K562 (cell line): ENCODE measurements around the gene HIPK2. TPM values are rescaled to one million over a fixed set of nuclear protein-coding genes. Genes with fewer than 3 reads are reported as not detected.

Source experiments
- ATAC-seq: fragments of 200-7000 bp; cut with Tn5 transposase; 3 replicates; pipeline ENCODE4 v1.9.1; 2020; ENCODE audit warnings: moderate library complexity
- BruUV-seq: library from RNA; stranded (reverse); fragments of 400-500 nt; replicated peaks from 2 replicates; lab custom pipeline; 2021; lab: Mats Ljungman, UMichigan
- CTCF ChIA-PET: fragments of 300-600 bp; formaldehyde crosslinking; extraction: SDS; loops from one replicate; lab custom pipeline; 2021; ENCODE audit warnings: low intra/inter-chr PET ratio; lab: Yijun Ruan, JAX
- POLR2A ChIA-PET: fragments of 300-600, 350-650 bp; sonication (Branson Sonifier 250); formaldehyde crosslinking; extraction: SDS; loops from one replicate; lab custom pipeline; 2021; ENCODE audit warnings: antibody characterized with exemption, inconsistent platforms; lab: Yijun Ruan, JAX
- DNase-seq, 4 experiments: peaks; one replicate each; pipeline versions ENCODE4 v3.0.0 to v3.0.0-alpha.2; 2011 to 2018; ENCODE audit warnings: low spot score in 3 of 4, mixed read lengths in 3 of 4; ENCODE audit errors: extremely low read depth in 1 of 4
- FAIRE-seq: peaks from 2 replicates; lab custom pipeline; 2011; peaks lifted over from hg19 to GRCh38; lab: Jason Lieb, UNC
- H2AFZ ChIP-seq: 2 replicates; pipeline ENCODE4 v1.6.0; 2011; ENCODE audit warnings: low read depth, low read length, control low read depth, inconsistent platforms
- H3K27ac ChIP-seq: fragments of 200-600 bp; 3 replicates; pipeline ENCODE4 v1.8.0; 2011; ENCODE audit warnings: low read depth, mild to moderate bottlenecking, control low read depth, inconsistent platforms, low read length, moderate library complexity, mixed read lengths; ENCODE audit errors: extremely low read depth
- H3K27me3 ChIP-seq, 2 experiments: fragments of 300-600 bp in 1 of 2; 2 replicates in 1 of 2; 3 replicates in 1 of 2; pipeline versions ENCODE4 v1.6.0 to v1.8.0; 2011; ENCODE audit warnings: inconsistent platforms in 2 of 2, low read length in 2 of 2, mild to moderate bottlenecking in 1 of 2, mixed read lengths in 1 of 2, moderate library complexity in 1 of 2; ENCODE audit not compliant: control insufficient read depth in 2 of 2, insufficient read depth in 2 of 2
- H3K36me3 ChIP-seq: fragments of 300-600 bp; 3 replicates; pipeline ENCODE4 v1.8.0; 2011; ENCODE audit warnings: mild to moderate bottlenecking, low read length, inconsistent platforms; ENCODE audit not compliant: control insufficient read depth, insufficient read depth
- H3K4me1 ChIP-seq, 2 experiments: fragments of 200-600 bp in 1 of 2; replicated peaks in 1 of 2; 2 replicates in 1 of 2; 3 replicates in 1 of 2; pipeline versions ENCODE4 v1.5.1 to v1.8.0; 2011; ENCODE audit warnings: inconsistent platforms in 2 of 2, low read length in 2 of 2, mild to moderate bottlenecking in 1 of 2, mixed read lengths in 1 of 2, moderate library complexity in 1 of 2; ENCODE audit not compliant: control insufficient read depth in 2 of 2, insufficient read depth in 2 of 2
- H3K4me2 ChIP-seq: 2 replicates; pipeline ENCODE4 v1.6.1; 2011; ENCODE audit warnings: low read length, control low read depth, inconsistent platforms, mixed read lengths; ENCODE audit not compliant: insufficient read depth
- H3K4me3 ChIP-seq: fragments of 200-600 bp; sonication (generic), shearing (Covaris generic); 2 replicates; pipeline ENCODE4 v1.5.1; 2016; ENCODE audit warnings: control low read depth, inconsistent platforms
- H3K79me2 ChIP-seq: fragments of 200-600 bp; 3 replicates; pipeline ENCODE4 v1.8.0; 2011; ENCODE audit warnings: low read length, inconsistent platforms; ENCODE audit not compliant: control insufficient read depth, insufficient read depth
- H3K9ac ChIP-seq, 2 experiments: 2 replicates each; pipeline versions ENCODE4 v1.6.0 to v1.6.1; 2011; ENCODE audit warnings: low read depth in 2 of 2, low read length in 2 of 2, control low read depth in 1 of 2, inconsistent platforms in 1 of 2, mild to moderate bottlenecking in 1 of 2, mixed read lengths in 1 of 2; ENCODE audit not compliant: insufficient read depth in 1 of 2
- H3K9me1 ChIP-seq: one replicate; pipeline ENCODE4 v1.6.0; 2011; ENCODE audit warnings: inconsistent platforms, mild to moderate bottlenecking, low read length, moderate library complexity; ENCODE audit not compliant: control insufficient read depth, insufficient read depth
- H3K9me3 ChIP-seq: replicated peaks from 2 replicates; pipeline ENCODE4 v1.5.1; 2011; ENCODE audit warnings: low read depth, low read length, inconsistent platforms; ENCODE audit not compliant: control insufficient read depth, insufficient read depth
- H4K20me1 ChIP-seq: replicated peaks from 2 replicates; pipeline ENCODE4 v1.6.1; 2011; ENCODE audit warnings: low read length, inconsistent platforms, mixed read lengths; ENCODE audit not compliant: control insufficient read depth, insufficient read depth
- SPI1 ChIP-seq: IDR thresholded peaks from 2 replicates; pipeline ENCODE4 v1.6.1; 2011; ENCODE audit warnings: low read depth, low read length, control low read depth, borderline replicate concordance
- WGBS: fragments of 100-300 bp; shearing (Covaris generic); methylation state at CpG from one replicate; pipeline ENCODE4 v1.1.6; 2016; ENCODE audit warnings: low coverage, mixed read lengths; ENCODE audit not compliant: insufficient coverage; ENCODE audit errors: missing lambda C conversion rate; 5-methylcytosine and 5-hydroxymethylcytosine counted together
- in situ Hi-C: fragments of 300-500 bp; cut with MboI; formaldehyde crosslinking; loops from 4 replicates; pipeline ENCODE4 v1.15.0; 2018; ENCODE audit warnings: inconsistent platforms, mixed read lengths
- intact Hi-C: fragments of 100-400 bp; cut with micrococcal nuclease; formaldehyde crosslinking; loops from 2 replicates; pipeline ENCODE4 v1.14.2; 2022
- polyA plus RNA-seq, 8 experiments: library from polyadenylated mRNA; depleted of rRNA in 4 of 8; stranded (reverse) in 5 of 8; unstranded in 3 of 8; fragments of >200 nt; fragmentation: Nextera tagmentation in 2 of 8; fragmentation: Illumina TruSeq in 1 of 8; extraction: Ambion mirVana in 2 of 8; extraction: Trizol in 1 of 8; gene quantifications; 2 replicates each; pipeline versions ENCODE4 v1.2.1 to v1.2.3, GENCODE V29; 2011 to 2014; ENCODE audit warnings: inconsistent platforms in 1 of 8, missing spikeins in 1 of 8
- total RNA-seq, 7 experiments: library from RNA; depleted of rRNA in 6 of 7; stranded (reverse); fragments of >200 nt in 6 of 7; fragmentation: Illumina TruSeq in 2 of 7; extraction: Trizol in 2 of 7; gene quantifications; 2 replicates each; pipeline versions ENCODE4 v1.2.1 to v1.2.3, GENCODE V29; 2011 to 2021; ENCODE audit warnings: low replicate concordance in 1 of 7
- TF ChIP-seq, protein P1 (sequence below): fragments of 200-800 bp; sonication (Bioruptor generic); IDR thresholded peaks from 2 replicates; pipeline ENCODE4 v1.6.1; 2016; ENCODE audit warnings: missing genetic modification characterization, missing compliant biosample characterization

HIPK2 gene
- total and polyA plus RNA-seq, 9 of the 15 experiments (the other 6 are each of a cell fraction or from before 2014, with no cell fraction given) = 0.69 to 19.8 (median 5.1) TPM

DNA sequence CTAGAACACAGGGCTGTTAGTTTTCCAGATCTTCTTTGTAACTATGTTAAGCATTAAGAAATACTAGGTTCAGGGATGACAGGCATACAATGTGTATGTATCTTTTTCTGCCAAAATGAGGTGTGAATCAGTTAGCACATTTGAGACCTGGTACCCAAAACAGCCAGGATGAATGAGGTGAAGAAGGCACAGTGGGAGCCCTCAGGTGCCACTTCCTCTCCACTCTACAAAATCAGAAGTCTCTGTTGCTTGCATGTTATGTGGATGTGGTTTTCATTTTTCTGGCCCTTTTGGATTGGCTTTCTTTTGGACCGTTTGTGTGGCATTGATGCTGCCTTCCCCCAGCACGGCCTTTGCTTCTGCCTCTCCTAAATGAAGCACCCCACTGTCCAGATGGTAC is 35.9 kb upstream of the HIPK2 start:
- no TSS peak for BruUV-seq
- no peaks in the 10 kb centered on the region for H4K20me1 ChIP-seq
- ChIA-PET CTCF (no interaction called here), POLR2A (no interaction called here)
- H3K9me3 ChIP-seq = no peaks in the 10 kb centered on the region; the same call in none of the 2 replicates
- 0% methylated on average over 2 of the region's 2 CpGs for WGBS
- no peak overlapping the region for H3K4me3 ChIP-seq
- intact Hi-C loops = no loop called here
- no peaks in the 10 kb centered on the region for H3K79me2 ChIP-seq
- no peak overlapping the region for H3K27ac ChIP-seq
- no peak overlapping the region for H3K9ac ChIP-seq
- H2AFZ ChIP-seq = no peak overlapping the region
- no peaks in the 10 kb centered on the region for H3K36me3 ChIP-seq
- H3K4me2 ChIP-seq = no peak overlapping the region
- in situ Hi-C loops = no loop called here
- FAIRE-seq (no peak), ATAC-seq (no peak), DNase-seq (no peak)
- H3K27me3 ChIP-seq = peaks cover 11 to 26% of the 10 kb centered on the region in 2 experiments
- 0 out of 2 replicates have a peak, but pooled peaks have one; percentile 12 for TF ChIP-seq SPI1
- TF ChIP-seq, protein P1, sequence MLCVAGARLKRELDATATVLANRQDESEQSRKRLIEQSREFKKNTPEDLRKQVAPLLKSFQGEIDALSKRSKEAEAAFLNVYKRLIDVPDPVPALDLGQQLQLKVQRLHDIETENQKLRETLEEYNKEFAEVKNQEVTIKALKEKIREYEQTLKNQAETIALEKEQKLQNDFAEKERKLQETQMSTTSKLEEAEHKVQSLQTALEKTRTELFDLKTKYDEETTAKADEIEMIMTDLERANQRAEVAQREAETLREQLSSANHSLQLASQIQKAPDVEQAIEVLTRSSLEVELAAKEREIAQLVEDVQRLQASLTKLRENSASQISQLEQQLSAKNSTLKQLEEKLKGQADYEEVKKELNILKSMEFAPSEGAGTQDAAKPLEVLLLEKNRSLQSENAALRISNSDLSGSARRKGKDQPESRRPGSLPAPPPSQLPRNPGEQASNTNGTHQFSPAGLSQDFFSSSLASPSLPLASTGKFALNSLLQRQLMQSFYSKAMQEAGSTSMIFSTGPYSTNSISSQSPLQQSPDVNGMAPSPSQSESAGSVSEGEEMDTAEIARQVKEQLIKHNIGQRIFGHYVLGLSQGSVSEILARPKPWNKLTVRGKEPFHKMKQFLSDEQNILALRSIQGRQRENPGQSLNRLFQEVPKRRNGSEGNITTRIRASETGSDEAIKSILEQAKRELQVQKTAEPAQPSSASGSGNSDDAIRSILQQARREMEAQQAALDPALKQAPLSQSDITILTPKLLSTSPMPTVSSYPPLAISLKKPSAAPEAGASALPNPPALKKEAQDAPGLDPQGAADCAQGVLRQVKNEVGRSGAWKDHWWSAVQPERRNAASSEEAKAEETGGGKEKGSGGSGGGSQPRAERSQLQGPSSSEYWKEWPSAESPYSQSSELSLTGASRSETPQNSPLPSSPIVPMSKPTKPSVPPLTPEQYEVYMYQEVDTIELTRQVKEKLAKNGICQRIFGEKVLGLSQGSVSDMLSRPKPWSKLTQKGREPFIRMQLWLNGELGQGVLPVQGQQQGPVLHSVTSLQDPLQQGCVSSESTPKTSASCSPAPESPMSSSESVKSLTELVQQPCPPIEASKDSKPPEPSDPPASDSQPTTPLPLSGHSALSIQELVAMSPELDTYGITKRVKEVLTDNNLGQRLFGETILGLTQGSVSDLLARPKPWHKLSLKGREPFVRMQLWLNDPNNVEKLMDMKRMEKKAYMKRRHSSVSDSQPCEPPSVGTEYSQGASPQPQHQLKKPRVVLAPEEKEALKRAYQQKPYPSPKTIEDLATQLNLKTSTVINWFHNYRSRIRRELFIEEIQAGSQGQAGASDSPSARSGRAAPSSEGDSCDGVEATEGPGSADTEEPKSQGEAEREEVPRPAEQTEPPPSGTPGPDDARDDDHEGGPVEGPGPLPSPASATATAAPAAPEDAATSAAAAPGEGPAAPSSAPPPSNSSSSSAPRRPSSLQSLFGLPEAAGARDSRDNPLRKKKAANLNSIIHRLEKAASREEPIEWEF (CRISPR knock-in tag) = no peak
- H3K9me1 ChIP-seq = no peaks in the 10 kb centered on the region
- peaks cover 0 to 5% of the 10 kb centered on the region in 2 experiments; a peak in 3 of 5 replicates for H3K4me1 ChIP-seq
